HG02678 (cell line): ENCODE data around the gene RANBP1.

Source experiments
- ATAC-seq: cut with Tn5 transposase; IDR thresholded peaks from one replicate; pipeline ENCODE4 v1.9.1; 2021; ENCODE audit warnings: mild to moderate bottlenecking, moderate library complexity; ENCODE audit not compliant: unreplicated experiment

The RANBP1 gene

DNA sequence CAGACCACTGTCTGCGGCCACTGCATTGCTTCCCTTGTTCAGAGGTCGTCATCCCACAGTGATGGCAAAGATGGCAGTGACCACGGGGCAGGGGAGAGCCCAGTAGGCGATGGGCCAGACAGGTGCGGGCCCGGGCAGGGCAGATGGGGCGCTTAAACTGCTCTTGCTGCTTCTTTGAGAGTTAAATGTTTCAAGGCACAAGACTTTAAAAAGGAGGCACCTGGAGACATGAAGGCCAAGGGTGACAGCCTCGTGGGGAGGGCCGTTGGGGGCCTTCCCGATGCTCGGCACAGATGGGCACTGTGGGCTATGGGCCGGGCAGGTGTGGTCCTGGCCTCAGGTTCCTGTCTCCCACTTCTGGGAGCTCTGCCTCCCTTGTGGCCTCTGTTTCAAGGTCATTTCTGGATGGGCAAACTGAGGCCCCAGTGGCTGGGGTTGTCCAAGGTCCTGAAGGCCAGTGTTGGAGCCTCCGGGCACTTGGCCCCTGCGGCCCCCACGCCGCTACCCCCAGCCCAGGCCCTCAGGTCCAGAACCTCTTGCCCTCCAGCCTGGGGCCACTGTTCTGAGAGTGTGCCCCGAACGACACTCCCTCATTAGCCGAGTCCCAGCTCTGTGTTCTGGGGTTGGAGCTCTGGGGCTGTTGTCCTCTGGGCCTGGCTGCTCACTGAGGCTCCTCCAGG, 51.9 kb downstream of the RANBP1 start:
- no peak for ATAC-seq

DNA sequence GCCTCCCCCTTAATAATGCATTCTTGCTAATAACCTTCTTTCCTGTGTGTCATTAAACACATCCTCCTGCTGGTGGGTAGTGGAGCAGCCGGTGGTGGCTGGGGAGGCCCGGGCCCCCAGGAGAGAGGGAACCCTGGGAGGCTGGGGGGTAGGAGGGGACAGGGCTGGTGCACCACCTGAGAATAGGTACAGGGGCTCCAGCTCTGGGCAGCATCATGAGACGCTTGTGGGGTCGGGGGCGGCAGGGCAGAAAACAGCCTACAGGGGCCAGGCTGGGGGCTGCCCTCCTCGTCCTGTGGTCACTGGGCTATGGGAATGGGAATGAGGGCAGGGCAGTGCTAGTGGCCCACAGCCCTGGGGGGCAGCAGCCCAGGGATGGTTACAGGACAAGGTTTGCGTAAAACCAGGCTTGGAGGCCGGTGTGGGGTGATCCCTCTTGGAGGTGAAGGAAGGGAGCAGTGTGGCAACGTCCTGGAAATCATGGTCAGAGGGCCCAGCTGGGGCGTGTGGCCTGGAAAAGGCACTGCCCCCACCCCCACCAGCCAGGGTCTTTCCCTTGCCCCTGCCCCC, 53.4 kb downstream of the RANBP1 start:
- ATAC-seq, result no peak

DNA sequence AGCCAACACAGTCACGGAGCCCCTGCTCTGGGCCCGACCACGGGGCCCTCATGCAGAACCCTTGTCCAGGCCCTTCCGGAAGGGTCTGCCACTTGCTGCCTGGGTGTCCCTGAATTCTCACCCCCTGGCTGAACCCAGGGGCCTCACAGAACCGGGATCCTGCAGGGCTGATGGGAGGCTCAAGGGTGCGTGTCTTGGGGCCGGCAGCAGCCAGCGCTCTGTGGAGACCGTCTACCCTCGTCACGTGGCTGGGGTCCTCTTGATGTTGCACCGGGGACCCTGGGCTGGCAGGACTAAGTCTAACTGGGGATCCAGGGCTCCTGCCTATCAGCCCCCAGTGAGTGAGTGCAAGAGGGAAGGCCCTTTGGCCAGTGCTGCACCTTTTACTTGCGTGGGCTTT, 54.3 kb downstream of the RANBP1 start:
- no peak for ATAC-seq

DNA sequence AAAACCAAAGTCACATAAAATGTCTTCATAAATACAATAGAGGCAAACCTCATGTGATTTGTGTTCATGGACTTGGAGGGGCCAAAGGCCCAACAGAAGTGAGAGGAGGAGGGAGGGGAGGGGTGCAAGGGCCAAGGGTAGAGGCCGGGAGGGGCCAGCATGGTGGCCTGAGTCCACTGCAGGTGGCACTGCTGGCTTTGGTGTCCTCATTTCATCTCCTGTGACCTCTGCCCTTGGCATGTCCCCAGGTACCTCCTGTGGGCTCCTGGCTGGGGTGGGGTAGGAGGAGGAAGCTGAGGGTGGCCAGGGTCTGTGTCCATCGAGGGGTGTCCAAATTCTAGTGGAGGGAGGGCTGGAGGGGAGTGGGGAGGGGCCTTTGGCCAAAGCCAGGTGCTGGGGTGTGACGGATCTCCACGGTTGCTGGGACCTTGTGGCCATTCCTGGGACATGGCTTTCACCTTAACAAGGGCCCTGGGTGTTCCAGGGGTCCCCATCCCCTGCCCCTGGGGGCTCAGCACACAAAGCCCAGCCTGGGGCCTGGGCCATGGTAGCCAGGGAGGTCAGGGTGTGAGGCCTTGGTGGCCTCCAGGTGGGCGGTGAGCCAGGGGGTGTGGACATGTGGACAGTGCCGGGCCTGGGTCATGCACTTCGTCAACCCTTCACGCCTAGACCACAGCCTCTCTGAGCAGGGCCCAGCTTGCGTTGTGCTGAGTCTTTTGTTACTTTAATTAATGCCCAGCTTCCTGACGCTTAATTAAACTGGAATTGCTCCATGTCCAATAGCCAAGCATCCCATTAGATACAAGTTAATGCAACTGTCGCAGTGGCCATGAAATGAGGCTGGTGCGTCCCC, 55.6 kb downstream of the RANBP1 start:
- ATAC-seq, result no peak

DNA sequence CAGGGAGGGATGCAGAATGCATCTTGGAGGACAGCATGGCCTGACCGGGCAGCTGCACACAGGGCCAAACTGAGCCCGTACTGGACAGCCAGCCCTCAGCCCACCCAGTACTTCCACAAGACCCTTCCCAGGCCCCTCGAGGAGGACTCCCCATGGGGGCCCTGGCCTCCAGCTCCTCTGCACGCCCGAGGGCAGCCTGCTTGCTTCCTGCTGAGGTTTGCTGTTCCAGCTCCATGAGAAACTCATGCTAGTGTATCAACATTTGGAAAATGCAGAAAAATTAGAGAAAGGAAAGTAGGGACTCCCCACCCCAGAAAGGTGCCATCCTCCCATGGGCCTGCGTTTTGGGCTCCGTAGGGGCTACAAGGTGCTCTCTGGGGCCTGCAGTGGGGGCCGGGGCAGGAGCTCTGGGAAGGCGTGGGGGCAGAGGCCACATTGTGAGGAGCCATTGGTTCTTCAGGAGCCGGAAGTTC, 56.3 kb downstream of the RANBP1 start:
- ATAC-seq, result no peak

DNA sequence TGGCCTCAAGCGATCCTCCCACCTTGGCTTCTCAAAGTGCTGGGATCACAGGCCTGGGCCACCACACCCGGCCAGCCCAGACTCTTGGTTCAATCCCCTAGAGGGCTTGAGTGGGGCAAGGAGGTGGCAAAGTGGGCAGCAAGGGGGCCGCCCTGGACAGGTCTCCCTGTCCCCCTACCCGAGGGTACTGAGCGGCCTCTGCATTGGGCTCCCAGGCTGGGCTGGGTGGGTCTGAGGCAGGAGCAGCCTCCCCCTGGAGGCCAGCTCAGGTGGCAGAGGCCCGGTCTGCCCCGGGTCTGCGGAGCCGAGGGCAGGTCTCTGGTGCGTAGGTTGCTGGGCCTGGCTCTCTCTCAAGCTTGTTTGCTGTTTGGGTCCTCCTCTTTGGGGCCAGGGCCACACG, 57.3 kb downstream of the RANBP1 start:
- ATAC-seq, result no peak

DNA sequence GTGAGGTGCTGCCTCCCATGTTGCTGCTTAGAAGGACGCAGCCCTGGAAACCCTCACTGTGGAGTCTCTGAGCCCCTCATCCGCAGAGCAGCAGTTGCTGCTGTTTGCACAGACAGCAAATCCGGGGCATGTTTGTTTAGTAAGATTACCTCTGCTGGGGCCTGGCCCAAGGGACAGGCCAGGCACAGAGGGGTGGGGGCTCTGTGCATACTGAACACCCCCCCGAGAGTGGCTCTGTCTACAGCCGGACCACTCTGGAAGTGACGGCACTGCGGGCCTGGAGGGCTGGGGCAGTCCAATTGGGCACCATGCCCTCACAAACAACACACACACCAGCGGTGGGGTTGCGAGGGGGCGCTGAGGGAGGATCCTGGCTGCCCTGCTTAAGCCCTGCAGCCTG, 57.9 kb downstream of the RANBP1 start:
- ATAC-seq, result no peak

DNA sequence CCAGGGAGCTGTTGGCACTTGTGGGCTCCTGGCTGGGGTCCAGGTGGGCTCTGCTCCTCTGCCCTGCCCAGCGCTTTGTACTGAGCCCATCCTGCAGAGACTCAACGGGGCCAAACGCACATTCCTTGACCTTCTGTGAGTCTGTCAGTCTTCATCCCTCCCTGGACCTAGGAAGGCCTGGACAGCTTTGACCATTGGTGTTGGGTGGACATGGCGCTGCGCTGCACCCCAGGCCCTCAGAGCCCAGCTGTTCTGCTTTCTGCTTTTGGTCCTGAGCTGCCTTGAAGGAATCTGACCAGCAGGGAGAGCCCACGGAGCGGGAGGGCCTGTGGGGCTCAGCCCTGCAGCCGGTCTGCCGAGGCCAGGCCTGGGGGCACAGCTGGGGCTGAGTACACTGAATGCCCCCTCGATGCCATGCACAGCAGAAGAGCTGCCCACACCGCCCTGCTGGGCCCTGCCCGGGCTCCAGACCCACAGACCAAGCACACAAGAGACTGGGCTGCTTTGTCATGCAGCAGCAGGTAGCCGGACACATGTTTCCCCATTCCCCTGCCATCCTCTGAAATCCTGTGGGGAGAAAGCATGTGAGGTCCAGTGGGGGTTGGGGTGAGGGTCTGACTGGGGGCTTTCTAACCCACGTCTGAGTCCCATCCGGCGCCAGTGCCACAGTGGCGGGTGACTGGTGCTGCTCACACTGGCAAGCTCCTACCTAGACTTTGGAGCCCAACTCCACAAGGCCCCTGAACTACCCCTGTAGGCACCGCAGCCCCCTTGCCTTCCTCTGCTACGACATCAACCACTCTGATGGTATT, 59.1 kb downstream of the RANBP1 start:
- ATAC-seq, result no peak

DNA sequence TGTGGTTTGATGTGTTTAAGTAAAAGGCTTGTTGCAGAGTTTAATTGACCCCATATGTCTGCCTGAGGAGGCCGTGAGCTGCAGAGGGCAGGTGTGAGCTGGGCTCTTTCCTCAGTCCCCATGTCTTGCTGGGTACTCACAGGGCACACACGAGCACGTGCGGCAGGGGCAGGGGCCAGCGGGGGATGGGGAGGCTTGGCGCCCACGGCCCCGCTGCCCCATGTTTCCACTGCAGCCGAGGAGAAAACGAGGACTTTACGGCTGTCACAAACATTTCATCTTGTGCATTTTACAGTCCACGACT, 59.6 kb downstream of the RANBP1 start:
- ATAC-seq, result no peak

DNA sequence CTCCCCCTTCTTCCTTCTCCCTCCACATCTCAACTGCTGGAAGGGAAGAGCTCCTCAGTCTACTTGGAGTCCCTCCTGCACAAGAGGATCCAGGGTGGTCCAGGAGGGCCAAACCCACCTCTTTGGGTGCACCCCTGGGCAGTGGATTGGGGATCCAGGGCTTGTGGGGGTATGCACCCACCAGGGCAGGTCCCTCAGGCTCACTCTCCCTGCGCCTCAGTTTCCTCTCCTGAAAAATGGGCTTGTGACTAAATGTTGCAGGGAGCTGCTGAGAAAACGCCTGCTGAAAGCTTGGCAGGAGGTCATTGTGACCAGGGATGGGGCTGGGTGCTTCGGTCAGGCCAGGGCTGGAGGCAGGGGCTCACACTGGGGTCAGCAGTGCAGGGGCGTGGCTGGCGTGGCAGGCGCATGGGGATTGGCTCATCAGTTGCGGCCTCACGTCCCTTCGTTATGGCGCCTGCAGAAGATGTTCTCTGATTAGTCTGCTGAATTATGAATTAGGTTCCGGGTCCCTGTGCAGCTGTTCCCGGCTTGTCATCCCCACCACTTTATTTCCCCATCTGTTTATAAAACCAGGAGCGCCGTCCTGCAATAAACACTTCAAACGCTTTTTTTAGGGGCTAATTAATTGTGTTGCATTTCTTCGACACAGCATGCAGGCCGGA, 60.6 kb downstream of the RANBP1 start:
- no peak for ATAC-seq
